Endothelial cell (in vitro differentiated cells): Measurements from ENCODE around the gene CAND2. TPM values are rescaled to one million over a fixed set of nuclear protein-coding genes. Genes with fewer than 3 reads are reported as not detected.

Experiments used
- DNase-seq: peaks from one replicate; pipeline ENCODE4 v3.0.0; 2021; ENCODE audit warnings: low spot score
- H3K27ac Mint-ChIP-seq: one replicate; pipeline ENCODE4 v1.8.0; 2021; ENCODE audit warnings: mixed read lengths, inconsistent platforms; ENCODE audit not compliant: unreplicated experiment
- H3K27me3 Mint-ChIP-seq: one replicate; pipeline ENCODE4 v1.8.0; 2021; ENCODE audit warnings: mild to moderate bottlenecking, moderate library complexity, mixed read lengths, inconsistent platforms; ENCODE audit not compliant: unreplicated experiment
- H3K36me3 Mint-ChIP-seq: one replicate; pipeline ENCODE4 v1.8.0; 2021; ENCODE audit warnings: mild to moderate bottlenecking, low read depth, mixed read lengths, inconsistent platforms; ENCODE audit not compliant: unreplicated experiment
- H3K4me1 Mint-ChIP-seq: one replicate; pipeline ENCODE4 v1.8.0; 2021; ENCODE audit warnings: mild to moderate bottlenecking, mixed read lengths, inconsistent platforms; ENCODE audit not compliant: unreplicated experiment
- H3K4me3 Mint-ChIP-seq: one replicate; pipeline ENCODE4 v1.8.0; 2021; ENCODE audit warnings: mild to moderate bottlenecking, mixed read lengths, inconsistent platforms; ENCODE audit not compliant: unreplicated experiment
- H3K9me3 Mint-ChIP-seq: one replicate; pipeline ENCODE4 v1.8.0; 2021; ENCODE audit warnings: mixed read lengths, inconsistent platforms; ENCODE audit not compliant: unreplicated experiment
- total RNA-seq: library from RNA; stranded (reverse); fragmentation: NEBNext Ultra II Directional; extraction: Animal tissue kit (Norgen Biotek cat#: 25700); gene quantifications from one replicate; pipeline ENCODE4 v1.2.1, GENCODE V29; 2021; ENCODE audit not compliant: unreplicated experiment
- TF ChIP-seq, protein P1 (sequence below): fragments of 200-600 bp; sonication (generic); IDR thresholded peaks from one replicate; pipeline ENCODE4 v1.5.0; 2021; ENCODE audit warnings: antibody characterized with exemption; ENCODE audit not compliant: unreplicated experiment

Gene CAND2
- total RNA-seq, 1 donor from 2014 or later = 1.8 TPM

GRCh38 chr3:12797124-12797891, 828 bp downstream of the CAND2 start:
- no peak overlapping the region for H3K27ac Mint-ChIP-seq
- peaks cover 6% of the 10 kb centered on the region for H3K27me3 Mint-ChIP-seq
- H3K4me3 Mint-ChIP-seq = no peak overlapping the region
- H3K36me3 Mint-ChIP-seq = no peaks in the 10 kb centered on the region
- DNase-seq = no peak
- no peaks in the 10 kb centered on the region for H3K9me3 Mint-ChIP-seq
- TF ChIP-seq, protein P1, sequence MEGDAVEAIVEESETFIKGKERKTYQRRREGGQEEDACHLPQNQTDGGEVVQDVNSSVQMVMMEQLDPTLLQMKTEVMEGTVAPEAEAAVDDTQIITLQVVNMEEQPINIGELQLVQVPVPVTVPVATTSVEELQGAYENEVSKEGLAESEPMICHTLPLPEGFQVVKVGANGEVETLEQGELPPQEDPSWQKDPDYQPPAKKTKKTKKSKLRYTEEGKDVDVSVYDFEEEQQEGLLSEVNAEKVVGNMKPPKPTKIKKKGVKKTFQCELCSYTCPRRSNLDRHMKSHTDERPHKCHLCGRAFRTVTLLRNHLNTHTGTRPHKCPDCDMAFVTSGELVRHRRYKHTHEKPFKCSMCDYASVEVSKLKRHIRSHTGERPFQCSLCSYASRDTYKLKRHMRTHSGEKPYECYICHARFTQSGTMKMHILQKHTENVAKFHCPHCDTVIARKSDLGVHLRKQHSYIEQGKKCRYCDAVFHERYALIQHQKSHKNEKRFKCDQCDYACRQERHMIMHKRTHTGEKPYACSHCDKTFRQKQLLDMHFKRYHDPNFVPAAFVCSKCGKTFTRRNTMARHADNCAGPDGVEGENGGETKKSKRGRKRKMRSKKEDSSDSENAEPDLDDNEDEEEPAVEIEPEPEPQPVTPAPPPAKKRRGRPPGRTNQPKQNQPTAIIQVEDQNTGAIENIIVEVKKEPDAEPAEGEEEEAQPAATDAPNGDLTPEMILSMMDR = no peak
- peaks cover 3% of the 10 kb centered on the region for H3K4me1 Mint-ChIP-seq

- Mint-ChIP-seq H3K27ac (no peak overlapping the region), H3K36me3 (no peaks in the 10 kb centered on the region), H3K4me1 (peaks cover 3% of the 10 kb centered on the region), H3K9me3 (no peaks in the 10 kb centered on the region), H3K27me3 (peaks cover 6% of the 10 kb centered on the region), H3K4me3 (no peak overlapping the region)
- TF ChIP-seq, protein P1 = no peak
- no peak for DNase-seq
These were observed 1.5 kb downstream of the CAND2 start for GRCh38 chr3:12797892-12798558.

DNA sequence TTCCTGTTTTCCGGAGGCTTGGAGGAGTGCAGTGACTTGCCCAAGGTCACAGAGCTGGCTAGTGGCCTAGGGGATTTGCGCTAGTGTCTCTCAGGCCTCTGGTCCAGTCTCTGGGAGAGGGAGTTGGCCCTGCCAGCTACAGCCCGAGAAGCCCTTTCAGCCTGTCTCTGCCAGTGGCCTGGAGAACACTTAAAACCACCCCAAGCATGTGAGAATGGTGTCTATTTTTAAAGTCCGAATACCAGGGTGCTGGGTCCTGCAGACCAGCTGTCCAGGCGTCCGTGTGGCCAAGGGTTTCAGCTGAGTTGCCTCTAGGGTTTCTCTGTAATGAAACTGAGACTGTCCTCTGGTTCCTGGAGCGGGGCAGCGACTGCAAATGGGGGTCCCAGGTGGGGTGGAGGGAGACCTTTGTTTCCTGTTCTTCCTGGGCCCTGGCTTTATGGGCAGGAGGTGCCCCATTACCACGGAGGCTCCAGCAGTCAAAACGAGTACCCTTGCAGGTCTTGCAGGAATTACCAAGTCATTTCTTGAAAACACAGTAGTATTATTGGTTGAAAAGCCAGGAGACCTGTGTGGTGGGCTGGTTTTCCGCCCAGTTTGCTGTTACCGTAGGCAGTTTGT, 2.2 kb downstream of the CAND2 start:
- peaks cover 6% of the 10 kb centered on the region for H3K27me3 Mint-ChIP-seq
- H3K4me1 Mint-ChIP-seq = peaks cover 3% of the 10 kb centered on the region
- DNase-seq = no peak
- no peaks in the 10 kb centered on the region for H3K36me3 Mint-ChIP-seq
- TF ChIP-seq, protein P1 = no peak
- H3K9me3 Mint-ChIP-seq = no peaks in the 10 kb centered on the region
- H3K4me3 Mint-ChIP-seq = no peak overlapping the region
- no peak overlapping the region for H3K27ac Mint-ChIP-seq

DNA sequence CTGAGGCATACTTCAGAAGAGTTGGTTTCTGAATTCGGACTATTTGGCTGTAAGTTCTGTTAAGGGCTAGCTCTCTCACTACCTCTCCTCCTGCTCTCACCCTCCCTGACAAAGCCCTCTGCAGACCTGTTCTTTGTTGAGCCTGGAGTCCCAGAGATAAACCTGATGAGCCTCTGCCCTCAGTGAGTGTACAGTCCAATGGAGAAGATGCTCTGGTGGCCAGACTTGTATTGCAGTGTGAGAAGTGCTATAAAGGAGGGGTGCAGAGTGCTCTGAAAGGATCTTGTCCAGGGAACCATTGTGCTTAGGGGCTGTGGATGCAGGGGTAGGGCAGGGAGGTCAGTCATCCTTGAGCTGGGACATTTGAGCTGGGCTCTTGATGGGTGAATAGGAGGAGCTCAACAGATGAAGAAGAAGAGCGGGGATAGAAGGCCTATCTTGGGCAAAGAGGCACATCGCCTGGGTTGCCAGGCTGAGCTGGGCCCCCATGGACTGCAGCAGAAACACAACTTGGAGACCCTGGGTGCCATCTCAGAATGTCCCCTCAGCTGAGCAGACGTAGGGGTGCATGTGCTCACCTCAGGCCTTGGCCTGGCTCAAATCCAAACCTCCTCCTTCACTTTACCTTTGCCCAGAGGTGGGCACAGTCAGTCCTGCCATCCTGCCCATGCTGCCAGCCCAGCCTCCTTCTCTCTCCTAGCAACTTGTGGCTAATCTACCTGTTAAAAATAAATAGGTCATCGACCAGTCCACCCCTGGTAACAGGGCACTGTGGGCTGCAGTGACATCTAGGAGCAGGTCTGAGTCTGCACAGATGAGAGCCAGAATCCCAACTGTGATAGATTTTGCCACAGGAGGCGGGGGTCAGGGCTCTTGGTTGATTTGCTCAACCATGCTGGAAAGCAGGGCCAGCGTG, 3.3 kb downstream of the CAND2 start:
- TF ChIP-seq, protein P1 = no peak
- Mint-ChIP-seq H3K27me3 (peaks cover 6% of the 10 kb centered on the region), H3K36me3 (no peaks in the 10 kb centered on the region), H3K27ac (no peak overlapping the region), H3K4me1 (peaks cover 3% of the 10 kb centered on the region), H3K4me3 (no peak overlapping the region), H3K9me3 (no peaks in the 10 kb centered on the region)
- no peak for DNase-seq
